Left cardiac atrium (tissue), 4 donors: ENCODE measurements around the gene ABLIM2. TPM values are rescaled to one million over a fixed set of nuclear protein-coding genes. Genes with fewer than 3 reads are reported as not detected.
"Not testable (repeated sequence)": the region's sequence is repeated elsewhere in the genome, so short reads cannot be mapped to it uniquely, and the experiment has no call there.

Experiments used
- ATAC-seq, 2 donors: fragments of 200-7000 bp; cut with Tn5 transposase; one replicate each; pipeline ENCODE4 v1.9.1; 2020; ENCODE audit warnings: mild to moderate bottlenecking in 2 of 2, moderate library complexity in 2 of 2
- DNase-seq: peaks from one replicate; pipeline ENCODE4 v3.0.0-alpha.2; 2020
- intact Hi-C, 2 donors: fragments of 100-400 bp; cut with DNase I; formaldehyde crosslinking; loops; one replicate each; pipeline versions ENCODE4 v1.14.1 to v1.15.1; 2022 to 2023
- total RNA-seq, 2 donors: library from RNA; stranded (reverse); fragmentation: NEBNext Ultra II Directional; extraction: Animal tissue kit (Norgen Biotek cat#: 25700); gene quantifications; one replicate each; pipeline ENCODE4 v1.2.1, GENCODE V29; 2021
- donor health status: DM: no; HTN: yes; CAD: no.
- donor health status: DM: no; HTN: yes; CAD: no; lungs with severe emphysema.
- donor health status: DM: yes; HTN: yes; CAD: no.
- donor health status: Dilated cardiomyopathy.

The ABLIM2 gene
- total RNA-seq, 2 donors from 2014 or later: 14.3 to 23.1 TPM

- intact Hi-C loops: no loop called here
- DNase-seq (no peak), ATAC-seq (no peak)
These were observed 199.5 kb downstream of the ABLIM2 start for GRCh38 chr4:7959078-7959477.

- no peak for DNase-seq
- intact Hi-C loops: no loop called here
- ATAC-seq: no peak
These were observed 201.5 kb downstream of the ABLIM2 start for GRCh38 chr4:7956934-7957656.

GRCh38 chr4:7956270-7956808 is 202.3 kb downstream of the ABLIM2 start:
- ATAC-seq: peak; percentile 51 to 74
- intact Hi-C loops: no loop called here
- DNase-seq: peak; percentile 78

GRCh38 chr4:7955393-7955792 is 203.2 kb downstream of the ABLIM2 start:
- intact Hi-C loops: no loop called here
- DNase-seq: no peak
- peak; percentile 60 to 78 for ATAC-seq

- no peak for DNase-seq
- intact Hi-C loops: no loop called here
- no peak for ATAC-seq
These were observed 206.0 kb downstream of the ABLIM2 start for GRCh38 chr4:7952615-7953014.

GRCh38 chr4:7950301-7951092 is 208.1 kb downstream of the ABLIM2 start:
- ATAC-seq (no peak), DNase-seq (no peak)
- intact Hi-C loops: no loop called here

- intact Hi-C loops: no loop called here
- ATAC-seq: peak in 1 of 2 donors; percentile 10
- DNase-seq: no peak
These were observed 208.9 kb downstream of the ABLIM2 start for GRCh38 chr4:7949759-7950158.

- DNase-seq: no peak
- ATAC-seq: no peak
- intact Hi-C loops: no loop called here
These were observed 210.7 kb downstream of the ABLIM2 start for GRCh38 chr4:7947927-7948326.

- DNase-seq (no peak), ATAC-seq (peak in 1 of 2 donors; percentile 24)
- intact Hi-C loops: no loop called here
These were observed 212.8 kb downstream of the ABLIM2 start for GRCh38 chr4:7945709-7946380.

GRCh38 chr4:7944599-7945220 is 213.9 kb downstream of the ABLIM2 start:
- DNase-seq: no peak
- no peak for ATAC-seq
- intact Hi-C loops: no loop called here

- ATAC-seq, DNase-seq, intact Hi-C loops: not testable (repeated sequence)
These were observed 214.9 kb downstream of the ABLIM2 start for GRCh38 chr4:7943688-7944087.

GRCh38 chr4:7943211-7943610 is 215.4 kb downstream of the ABLIM2 start:
- ATAC-seq (no peak), DNase-seq (no peak)
- intact Hi-C loops: no loop called here

GRCh38 chr4:7941965-7942496 is 216.6 kb downstream of the ABLIM2 start:
- no peak for DNase-seq
- intact Hi-C loops: no loop called here
- ATAC-seq: no peak

GRCh38 chr4:7941111-7941964 is 217.3 kb downstream of the ABLIM2 start:
- intact Hi-C loops: no loop called here
- ATAC-seq (peak in 1 of 2 donors; percentile 28), DNase-seq (no peak)

GRCh38 chr4:7939377-7940108 is 219.1 kb downstream of the ABLIM2 start, which contains the start of gene AFAP1:
TSS of gene AFAP1 (minus strand) at chr4:7939861. CDS start at chr4:7872078, 67,783 bp downstream.
- peak; percentile 92 for DNase-seq
- peak; percentile 94 to 96 for ATAC-seq
- intact Hi-C loops: loop anchor here (5.0 to 10.0 kb wide), 3 partner anchors 65 to 132 kb away; no protein-coding TSS in a partner anchor

GRCh38 chr4:7938609-7939376 is 219.8 kb downstream of the ABLIM2 start:
- intact Hi-C loops: loop anchor here (5.0 to 10.0 kb wide), 3 partner anchors 64 to 131 kb away; no protein-coding TSS in a partner anchor
- peak; percentile 61 for DNase-seq
- peak; percentile 48 to 54 for ATAC-seq
